Activated naive CD8-positive, alpha-beta T cell treated with anti-CD3 and anti-CD28 coated beads, Interleukin-2, amount 50 U/mL, for 16 hours (primary cell): Measurements from ENCODE around the gene CNTNAP5.

ENCODE experiments used
- DNase-seq: peaks from one replicate; pipeline ENCODE4 v3.0.0-alpha.2; 2020; ENCODE audit warnings: low read depth, low spot score

Gene CNTNAP5

GRCh38 chr2:124437811-124438210 is 412.7 kb downstream of the CNTNAP5 start:
- DNase-seq: no peak

- no peak for DNase-seq
Observed at GRCh38 chr2:124450481-124450880, 425.4 kb downstream of the CNTNAP5 start.

- DNase-seq: no peak
Observed at GRCh38 chr2:124476291-124476690, 451.2 kb downstream of the CNTNAP5 start.

- no peak for DNase-seq
Observed at GRCh38 chr2:124478761-124479160, 453.7 kb downstream of the CNTNAP5 start.

- DNase-seq: no peak
Observed at GRCh38 chr2:124480958-124481357, 455.9 kb downstream of the CNTNAP5 start.

GRCh38 chr2:124482044-124482443 is 457.0 kb downstream of the CNTNAP5 start:
- no peak for DNase-seq

- no peak for DNase-seq
Observed at GRCh38 chr2:124482551-124482950, 457.5 kb downstream of the CNTNAP5 start.

GRCh38 chr2:124485659-124486058 is 460.6 kb downstream of the CNTNAP5 start:
- no peak for DNase-seq

- DNase-seq: no peak
Observed at GRCh38 chr2:124489686-124490085, 464.6 kb downstream of the CNTNAP5 start.

GRCh38 chr2:124501575-124502152 is 476.6 kb downstream of the CNTNAP5 start:
- no peak for DNase-seq

- no peak for DNase-seq
Observed at GRCh38 chr2:124514236-124514635, 489.1 kb downstream of the CNTNAP5 start.

- DNase-seq: no peak
Observed at GRCh38 chr2:124520953-124521352, 495.9 kb downstream of the CNTNAP5 start.

GRCh38 chr2:124523096-124523495 is 498.0 kb downstream of the CNTNAP5 start:
- no peak for DNase-seq

- no peak for DNase-seq
Observed at GRCh38 chr2:124524155-124524915, 499.2 kb downstream of the CNTNAP5 start.

- DNase-seq: no peak
Observed at GRCh38 chr2:124526221-124526620, 501.1 kb downstream of the CNTNAP5 start.

- no peak for DNase-seq
Observed at GRCh38 chr2:124530203-124530602, 505.1 kb downstream of the CNTNAP5 start.

- no peak for DNase-seq
Observed at GRCh38 chr2:124533226-124533954, 508.3 kb downstream of the CNTNAP5 start.

GRCh38 chr2:124534028-124534427 is 508.9 kb downstream of the CNTNAP5 start:
- no peak for DNase-seq

- DNase-seq: no peak
Observed at GRCh38 chr2:124535816-124536215, 510.7 kb downstream of the CNTNAP5 start.

GRCh38 chr2:124536591-124536990 is 511.5 kb downstream of the CNTNAP5 start:
- DNase-seq: no peak

- DNase-seq: no peak
Observed at GRCh38 chr2:124538549-124538948, 513.5 kb downstream of the CNTNAP5 start.

GRCh38 chr2:124540805-124541204 is 515.7 kb downstream of the CNTNAP5 start:
- DNase-seq: no peak
